ENCODE data around the gene PSAPL1. TPM values are rescaled to one million over a fixed set of nuclear protein-coding genes. Genes with fewer than 3 reads are reported as not detected.

The PSAPL1 gene
- total RNA-seq, 1 experiment from 2014 or later: 14.3 TPM

- H3K4me3 Mint-ChIP-seq (ENCODE audit: unreplicated experiment): no peak overlapping the region
- DNase-seq: no peak
- no peak for TF ChIP-seq CTCF (IDR thresholded peaks at IDR 0.05; ENCODE audit: insufficient read depth in 1 of 2, low read depth in 1 of 2, low read length in 1 of 2, severe bottlenecking in 1 of 2, unreplicated experiment in 1 of 2)
- H3K4me3 ChIP-seq (ENCODE audit: low read depth, low read length): no peak overlapping the region
- H3K27me3 ChIP-seq (replicated peaks; ENCODE audit: control insufficient read depth, insufficient read depth, low read length): no peaks in the 10 kb centered on the region
- POLR2A ChIA-PET: no interaction called here
- no TSS peak for BruUV-seq (replicated peaks)
- peaks cover 15% of the 10 kb centered on the region for H3K9me3 Mint-ChIP-seq (ENCODE audit: unreplicated experiment)
- H3K27ac Mint-ChIP-seq (ENCODE audit: unreplicated experiment): no peak overlapping the region
- H3K4me1 Mint-ChIP-seq (ENCODE audit: low read depth, unreplicated experiment): peaks cover 12% of the 10 kb centered on the region
- CTCF ChIA-PET: no interaction called here
- no peaks in the 10 kb centered on the region for H3K9me3 ChIP-seq
- no peaks in the 10 kb centered on the region for H3K36me3 Mint-ChIP-seq (ENCODE audit: insufficient read depth, unreplicated experiment)
- no peaks in the 10 kb centered on the region for H3K27me3 Mint-ChIP-seq (ENCODE audit: insufficient read depth, unreplicated experiment)
- peaks cover 7% of the 10 kb centered on the region; the same call in 1 of the 2 replicates for H3K4me1 ChIP-seq
- no peaks in the 10 kb centered on the region for H3K36me3 ChIP-seq (ENCODE audit: control insufficient read depth, insufficient read depth, low read length)
- intact Hi-C loops (cut with micrococcal nuclease; ENCODE audit: unreplicated experiment): no loop called here
Measured at GRCh38 chr4:7397206-7398103, 37.3 kb downstream of the PSAPL1 start.

GRCh38 chr4:7396186-7396910 lies 38.4 kb downstream of the PSAPL1 start:
- Histone ChIP-seq H3K36me3 (ENCODE audit: control insufficient read depth, insufficient read depth, low read length) (no peaks in the 10 kb centered on the region), H3K27me3 (replicated peaks; ENCODE audit: control insufficient read depth, insufficient read depth, low read length) (no peaks in the 10 kb centered on the region), H3K4me1 (no peaks in the 10 kb centered on the region), H3K9me3 (no peaks in the 10 kb centered on the region), H3K4me3 (ENCODE audit: low read depth, low read length) (no peak overlapping the region)
- Mint-ChIP-seq H3K4me3 (ENCODE audit: unreplicated experiment) (no peak overlapping the region), H3K36me3 (ENCODE audit: insufficient read depth, unreplicated experiment) (no peaks in the 10 kb centered on the region), H3K9me3 (ENCODE audit: unreplicated experiment) (peaks cover 14% of the 10 kb centered on the region), H3K4me1 (ENCODE audit: low read depth, unreplicated experiment) (peaks cover 9% of the 10 kb centered on the region), H3K27me3 (ENCODE audit: insufficient read depth, unreplicated experiment) (no peaks in the 10 kb centered on the region), H3K27ac (ENCODE audit: unreplicated experiment) (no peak overlapping the region)
- intact Hi-C loops (cut with micrococcal nuclease; ENCODE audit: unreplicated experiment): no loop called here
- no TSS peak for BruUV-seq (replicated peaks)
- POLR2A ChIA-PET: no interaction called here
- no peak for TF ChIP-seq CTCF (IDR thresholded peaks at IDR 0.05; ENCODE audit: insufficient read depth in 1 of 2, low read depth in 1 of 2, low read length in 1 of 2, severe bottlenecking in 1 of 2, unreplicated experiment in 1 of 2)
- no peak for DNase-seq
- CTCF ChIA-PET: no interaction called here

GRCh38 chr4:7395645-7396044 lies 39.1 kb downstream of the PSAPL1 start:
- peaks cover 5% of the 10 kb centered on the region for H3K4me1 Mint-ChIP-seq (ENCODE audit: low read depth, unreplicated experiment)
- no peaks in the 10 kb centered on the region for H3K36me3 Mint-ChIP-seq (ENCODE audit: insufficient read depth, unreplicated experiment)
- H3K4me3 ChIP-seq (ENCODE audit: low read depth, low read length): no peak overlapping the region
- H3K9me3 ChIP-seq: no peaks in the 10 kb centered on the region
- no peaks in the 10 kb centered on the region for H3K4me1 ChIP-seq
- H3K36me3 ChIP-seq (ENCODE audit: control insufficient read depth, insufficient read depth, low read length): no peaks in the 10 kb centered on the region
- intact Hi-C loops (cut with micrococcal nuclease; ENCODE audit: unreplicated experiment): no loop called here
- TF ChIP-seq CTCF (IDR thresholded peaks at IDR 0.05; ENCODE audit: insufficient read depth in 1 of 2, low read depth in 1 of 2, low read length in 1 of 2, severe bottlenecking in 1 of 2, unreplicated experiment in 1 of 2): no peak
- no peaks in the 10 kb centered on the region for H3K27me3 ChIP-seq (replicated peaks; ENCODE audit: control insufficient read depth, insufficient read depth, low read length)
- DNase-seq: no peak
- BruUV-seq (replicated peaks): no TSS peak
- H3K9me3 Mint-ChIP-seq (ENCODE audit: unreplicated experiment): peaks cover 6% of the 10 kb centered on the region
- H3K27me3 Mint-ChIP-seq (ENCODE audit: insufficient read depth, unreplicated experiment): no peaks in the 10 kb centered on the region
- POLR2A ChIA-PET: no interaction called here
- no peak overlapping the region for H3K27ac Mint-ChIP-seq (ENCODE audit: unreplicated experiment)
- CTCF ChIA-PET: no interaction called here
- no peak overlapping the region for H3K4me3 Mint-ChIP-seq (ENCODE audit: unreplicated experiment)

All from Caco-2 (cell line).